Islet of Langerhans (tissue), 1 donor: Measurements from ENCODE around the gene TNFAIP8L2.
"Not testable (repeated sequence)": the region's sequence is repeated elsewhere in the genome, so short reads cannot be mapped to it uniquely, and the experiment has no call there.

ENCODE experiments used
- FAIRE-seq: peaks from one replicate; lab custom pipeline; 2011; peaks lifted over from hg19 to GRCh38; lab: Jason Lieb, UNC

Gene TNFAIP8L2

DNA sequence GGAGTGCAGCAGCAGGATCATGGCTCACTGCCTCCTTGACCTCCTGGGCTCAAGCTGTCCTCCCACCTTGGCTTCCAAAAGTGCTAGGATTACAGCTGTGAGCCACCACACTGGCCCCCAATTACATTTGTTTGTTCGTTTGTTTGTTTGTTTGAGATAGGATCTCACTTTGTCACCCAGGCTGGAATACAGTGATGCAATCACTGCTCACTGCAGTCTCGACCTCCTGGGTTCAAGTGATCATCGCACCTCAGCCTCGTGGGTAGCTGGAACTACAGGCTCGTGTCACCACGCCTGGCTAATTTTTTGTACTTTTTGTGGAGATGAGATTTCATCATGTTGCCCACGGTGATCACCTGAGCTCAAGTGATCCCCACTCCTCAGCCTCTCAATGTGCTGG lies 35.6 kb downstream of the TNFAIP8L2 start:
- FAIRE-seq, result no peak

- FAIRE-seq, result no peak
Observed at GRCh38 chr1:151193304-151193703, 36.9 kb downstream of the TNFAIP8L2 start.

- FAIRE-seq, result no peak
Observed at GRCh38 chr1:151193856-151194255, 37.4 kb downstream of the TNFAIP8L2 start.

- not testable (repeated sequence) for FAIRE-seq
Observed at GRCh38 chr1:151194894-151195594, 38.6 kb downstream of the TNFAIP8L2 start.

- peak; percentile 27 for FAIRE-seq
Observed at GRCh38 chr1:151196292-151196800, 39.9 kb downstream of the TNFAIP8L2 start.

GRCh38 chr1:151197863-151198253 lies 41.4 kb downstream of the TNFAIP8L2 start:
- FAIRE-seq, result no peak

- FAIRE-seq, result peak; percentile 38
Observed at GRCh38 chr1:151198254-151199127, 42.0 kb downstream of the TNFAIP8L2 start, which contains the start of gene PIP5K1A. PIP5K1A (plus strand) TSS chr1:151198552; CDS start chr1:151198997, 445 bp downstream.

DNA sequence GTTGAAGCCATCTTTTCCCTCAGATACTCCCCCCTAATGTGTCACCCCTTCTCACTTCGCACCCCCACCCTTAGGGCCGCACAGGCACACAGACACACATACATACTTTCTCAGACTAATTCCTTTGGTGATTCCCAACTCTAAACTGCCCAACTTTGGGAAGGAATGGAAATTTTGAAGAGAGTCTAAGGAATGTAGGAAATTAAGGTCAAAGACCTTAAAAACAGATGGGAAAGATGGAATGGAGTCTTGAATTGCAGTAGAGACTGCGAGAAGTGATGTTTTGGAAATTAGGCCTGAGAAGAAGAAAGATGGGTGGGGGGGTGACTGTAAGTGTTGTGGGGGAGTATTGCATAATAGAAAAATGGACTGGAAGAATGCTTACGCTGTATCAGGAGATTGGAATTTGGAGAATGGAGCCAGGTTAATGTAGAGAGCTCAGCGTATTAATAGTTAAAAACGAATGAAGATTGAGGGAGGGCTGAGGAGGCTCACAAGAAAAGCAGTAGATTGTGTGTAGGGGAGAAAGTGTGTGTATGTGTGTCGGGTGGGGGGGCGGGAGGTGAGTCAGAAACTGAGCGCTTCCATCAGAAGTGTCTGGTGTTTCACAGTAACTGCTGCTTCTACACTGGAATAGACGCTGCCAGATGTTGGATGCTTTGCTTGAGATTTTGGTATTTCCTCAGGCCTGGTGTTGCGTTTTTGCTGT lies 43.6 kb downstream of the TNFAIP8L2 start:
- no peak for FAIRE-seq

GRCh38 chr1:151205381-151205965 lies 49.0 kb downstream of the TNFAIP8L2 start:
- FAIRE-seq, result not testable (repeated sequence)
